GM19238 (cell line): ENCODE results near the gene PALD1.

Experiments
- DNase-seq: peaks from one replicate; pipeline ENCODE4 v3.0.0; 2011; ENCODE audit warnings: low spot score; ENCODE audit not compliant: insufficient read length

Gene PALD1

GRCh38 chr10:70535001-70535400 is 56.4 kb downstream of the PALD1 start:
- DNase-seq, result no peak

GRCh38 chr10:70535451-70535850 is 56.9 kb downstream of the PALD1 start:
- no peak for DNase-seq

DNA sequence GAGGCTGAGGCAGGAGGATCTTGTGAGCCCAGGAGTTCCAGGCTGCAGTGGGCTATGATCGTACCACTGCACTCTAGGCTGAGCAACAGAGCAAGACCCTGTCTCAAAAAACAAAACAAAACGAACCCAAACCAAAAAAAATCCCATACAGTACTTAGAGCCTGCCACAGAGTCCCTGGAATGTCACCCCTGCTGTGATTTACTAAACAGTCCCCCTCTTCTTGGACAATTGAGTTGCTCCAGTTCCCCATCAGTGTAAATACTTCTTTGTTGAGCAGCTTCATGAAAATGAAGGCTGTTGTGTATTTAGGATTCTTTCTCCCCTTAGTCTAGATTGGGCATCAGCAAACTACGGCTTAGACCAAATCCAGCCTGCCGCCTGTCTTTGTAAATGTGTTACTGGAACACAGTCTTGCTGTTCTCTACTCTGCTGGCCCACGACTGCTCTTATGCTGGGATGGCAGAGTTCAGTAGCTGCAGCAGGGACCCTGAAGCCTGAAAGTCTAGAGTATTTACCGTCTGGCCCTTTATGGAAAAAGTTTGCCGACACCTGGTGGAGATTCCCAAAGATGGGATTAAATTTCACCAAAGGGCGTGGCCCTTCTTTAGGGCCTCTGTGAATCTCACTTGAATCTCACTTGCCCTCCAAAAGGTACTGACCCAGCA is 57.8 kb downstream of the PALD1 start:
- no peak for DNase-seq

DNA sequence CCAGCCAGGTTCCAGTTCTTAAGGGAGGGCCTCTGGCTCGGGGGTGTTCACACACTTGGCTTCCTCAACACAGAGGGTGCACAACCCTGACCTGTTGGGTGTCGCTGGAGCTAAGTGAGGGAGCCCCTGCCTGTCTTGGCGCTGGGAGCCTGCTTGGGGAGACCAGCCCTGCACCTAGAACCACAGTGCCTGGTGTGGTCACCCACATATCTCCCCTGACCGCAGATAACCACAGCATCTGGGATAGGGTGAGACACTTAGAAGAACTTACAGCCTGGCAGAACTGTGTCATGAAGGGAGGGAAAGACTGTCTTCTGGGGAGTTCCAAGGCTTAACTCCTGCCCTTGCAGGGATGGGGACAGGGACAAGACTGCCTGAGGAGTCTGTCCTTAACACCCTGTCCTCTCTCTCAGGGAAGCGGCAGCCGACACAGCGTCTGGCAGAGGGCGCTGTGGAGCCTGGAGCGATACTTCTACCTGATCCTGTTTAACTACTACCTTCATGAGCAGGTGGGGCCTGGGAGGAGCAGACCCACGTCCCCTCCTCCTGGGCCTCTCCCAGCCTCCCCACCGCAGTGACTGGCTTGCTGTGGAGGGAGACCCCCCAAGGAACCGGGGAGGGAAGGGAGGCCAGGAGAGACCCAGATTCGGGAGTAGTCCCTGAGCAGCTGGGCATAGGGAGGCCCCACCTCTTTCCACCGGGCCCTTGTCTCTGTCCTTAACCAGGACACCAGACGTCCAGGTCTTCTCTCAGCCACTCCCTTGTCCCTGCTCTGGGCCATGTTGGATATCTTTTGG is 59.0 kb downstream of the PALD1 start:
- DNase-seq, result no peak

DNA sequence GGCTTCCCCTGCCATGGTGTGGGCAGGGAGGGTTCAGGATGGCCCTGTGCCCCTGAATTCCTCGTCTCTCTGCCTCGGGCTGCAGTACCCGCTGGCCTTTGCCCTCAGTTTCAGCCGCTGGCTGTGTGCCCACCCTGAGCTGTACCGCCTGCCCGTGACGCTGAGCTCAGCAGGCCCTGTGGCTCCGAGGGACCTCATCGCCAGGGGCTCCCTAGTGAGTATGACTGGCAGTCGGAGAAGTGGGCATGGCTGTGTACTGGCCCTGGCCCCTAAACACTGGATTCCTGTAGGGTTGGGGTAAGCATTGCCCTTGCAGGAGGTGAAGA is 59.6 kb downstream of the PALD1 start:
- no peak for DNase-seq

- DNase-seq, result no peak
Measured at GRCh38 chr10:70538731-70539338, 60.3 kb downstream of the PALD1 start.

GRCh38 chr10:70539471-70539870 is 60.9 kb downstream of the PALD1 start:
- no peak for DNase-seq

DNA sequence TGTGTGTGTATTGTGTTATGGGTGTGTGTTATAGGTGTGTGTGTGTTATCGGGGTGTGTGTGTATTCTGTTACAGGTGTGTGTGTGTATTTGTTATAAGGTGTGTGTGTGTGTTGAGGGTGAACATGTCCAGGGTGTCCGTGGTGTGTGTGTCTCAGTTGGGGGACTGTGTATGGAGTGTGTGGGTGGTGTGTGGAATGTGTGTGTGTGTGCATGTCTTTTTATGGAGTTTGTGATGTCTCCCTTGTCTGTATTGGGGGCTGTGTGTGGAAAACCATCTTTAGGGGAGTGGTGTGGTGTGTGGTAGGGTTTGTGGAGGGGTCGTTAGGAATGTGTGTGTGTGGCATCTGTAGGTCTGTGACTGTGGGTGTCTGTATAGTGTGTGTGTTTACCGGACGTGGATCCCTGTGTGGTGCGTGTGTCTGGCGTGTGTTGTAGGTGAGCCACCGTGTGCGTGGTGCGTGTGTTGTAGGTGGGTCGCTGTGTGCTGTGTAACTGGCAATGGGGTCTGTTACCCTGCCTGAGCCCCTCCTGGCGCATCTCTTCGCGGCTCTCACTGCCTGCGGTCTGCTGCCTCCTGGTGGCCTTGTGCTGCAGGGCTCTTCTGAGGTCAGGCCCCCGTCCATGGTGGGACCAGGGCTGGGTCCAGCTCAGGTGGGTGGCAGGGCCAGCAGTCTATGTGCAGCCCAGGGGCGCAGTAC is 61.7 kb downstream of the PALD1 start:
- peak; percentile 54 for DNase-seq

GRCh38 chr10:70540789-70541360 is 62.3 kb downstream of the PALD1 start:
- DNase-seq, result no peak

DNA sequence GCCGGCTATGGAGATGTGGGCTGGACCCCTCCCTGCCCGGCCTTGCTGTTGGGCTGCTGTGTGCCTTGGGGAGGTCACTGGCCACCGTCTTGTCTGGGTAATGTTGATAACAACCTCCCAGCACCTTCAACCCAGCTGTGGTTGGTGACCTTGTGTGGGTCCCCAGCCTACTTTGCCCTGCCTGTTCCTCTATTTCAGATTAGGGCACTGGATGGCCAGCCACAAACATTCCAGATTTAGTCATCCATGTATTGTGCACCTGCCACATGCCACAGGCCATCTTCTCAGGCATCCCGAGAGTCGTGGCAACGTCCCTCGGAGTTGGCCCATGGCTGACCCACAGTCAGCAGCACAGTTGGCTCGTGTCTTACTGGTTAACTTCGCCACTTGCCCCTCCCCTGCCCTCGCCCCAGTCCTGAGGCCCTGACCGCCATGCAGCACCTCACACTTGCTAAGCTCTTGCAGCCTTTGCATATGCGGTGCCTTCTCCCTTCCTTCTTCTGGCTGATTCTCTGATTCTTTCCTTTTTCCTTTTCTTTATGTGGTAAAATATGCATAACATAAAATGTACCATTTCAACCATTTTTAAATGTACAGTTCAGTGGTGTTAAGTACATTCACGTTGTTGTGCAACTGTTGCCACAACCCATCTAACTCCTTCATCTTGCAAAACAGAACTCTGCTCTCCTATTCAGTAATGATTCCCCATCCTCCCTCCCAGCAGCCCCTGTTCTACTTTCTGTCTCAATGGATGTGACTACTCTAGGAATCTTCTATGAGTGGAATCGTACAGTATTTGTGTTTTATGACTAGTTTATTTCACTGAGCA is 63.4 kb downstream of the PALD1 start:
- no peak for DNase-seq

- no peak for DNase-seq
Measured at GRCh38 chr10:70542565-70542938, 64.0 kb downstream of the PALD1 start.

GRCh38 chr10:70543911-70544310 is 65.3 kb downstream of the PALD1 start:
- no peak for DNase-seq

- DNase-seq, result no peak
Measured at GRCh38 chr10:70544431-70545340, 66.1 kb downstream of the PALD1 start.

DNA sequence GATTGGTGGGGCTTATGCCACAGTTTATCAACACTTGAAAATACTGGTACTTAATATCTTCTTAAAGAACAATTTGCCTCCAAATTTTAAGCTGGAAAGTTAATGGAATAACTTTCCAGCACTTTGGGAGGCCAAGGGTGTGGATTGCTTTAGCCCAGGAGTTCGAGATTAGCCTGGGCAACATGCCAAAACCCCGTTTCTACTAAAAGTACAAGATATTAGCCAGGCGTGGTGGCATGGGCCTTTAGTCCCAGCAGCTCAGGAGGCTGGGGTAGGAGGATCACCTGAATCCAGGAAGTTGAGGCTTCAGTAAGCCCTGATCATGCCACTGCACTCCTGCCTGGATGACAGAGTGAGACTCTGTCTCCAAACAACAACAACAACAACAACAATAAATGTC is 68.0 kb downstream of the PALD1 start:
- DNase-seq, result no peak

GRCh38 chr10:70549351-70549961 is 70.9 kb downstream of the PALD1 start:
- no peak for DNase-seq

GRCh38 chr10:70549962-70550458 is 71.4 kb downstream of the PALD1 start:
- DNase-seq, result peak; percentile 81

- DNase-seq, result no peak
Measured at GRCh38 chr10:70550459-70550858, 71.9 kb downstream of the PALD1 start.

GRCh38 chr10:70551466-70551865 is 72.9 kb downstream of the PALD1 start:
- no peak for DNase-seq

DNA sequence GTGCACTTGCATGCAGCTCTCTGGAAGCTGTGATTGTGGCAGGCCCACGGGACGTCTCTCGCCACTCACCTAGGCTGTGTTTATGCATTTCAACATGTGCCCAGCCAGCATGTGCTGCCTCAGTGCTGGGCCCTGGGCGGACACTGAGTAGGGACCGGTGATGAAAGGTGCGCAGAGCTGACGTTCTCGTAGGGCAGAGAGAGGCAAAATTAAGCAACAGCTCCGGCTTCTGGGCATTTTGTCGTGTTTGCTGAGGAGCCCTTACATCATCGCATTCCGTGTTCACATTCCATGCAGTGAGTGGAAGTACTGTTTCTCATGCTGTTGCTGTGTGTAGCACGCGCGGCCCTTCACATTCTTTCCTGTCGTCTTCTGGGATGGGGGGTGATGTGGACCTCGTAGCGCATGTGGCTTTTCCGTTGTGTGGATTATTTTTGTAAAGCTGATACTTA is 73.4 kb downstream of the PALD1 start:
- DNase-seq, result no peak
